ENCODE results near the gene MACROD2. TPM values are rescaled to one million over a fixed set of nuclear protein-coding genes. Genes with fewer than 3 reads are reported as not detected.

Gene MACROD2
- total RNA-seq, 1 experiment from 2014 or later, result 1.6 TPM

DNA sequence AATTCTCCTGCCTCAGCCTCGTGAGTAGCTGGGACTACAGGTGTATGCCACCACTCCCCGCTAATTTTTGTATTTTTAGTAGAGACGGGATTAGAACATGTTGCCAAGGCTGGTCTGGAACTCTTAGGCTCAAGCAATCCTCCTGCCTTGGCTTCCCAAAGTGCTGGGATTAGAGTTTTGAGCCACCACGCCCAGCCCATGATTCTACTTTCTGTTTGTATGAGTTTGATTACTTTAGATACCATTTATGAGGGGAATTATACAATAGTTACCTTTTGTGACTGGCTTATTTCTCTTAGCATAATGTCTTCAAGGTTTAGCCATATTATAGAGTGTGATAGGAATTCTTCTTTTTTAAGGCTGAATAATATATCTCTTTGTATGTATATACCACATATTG is 897.5 kb downstream of the MACROD2 start:
- no peaks in the 10 kb centered on the region; the same call in 1 of the 2 replicates for H3K4me1 ChIP-seq (ENCODE audit: insufficient read depth, low read length)
- H4K5ac ChIP-seq (ENCODE audit: insufficient read length, low read depth, low read length), result no peak overlapping the region
- no peak overlapping the region for H2AFZ ChIP-seq (ENCODE audit: low read length)
- H2BK12ac ChIP-seq (ENCODE audit: insufficient read length, low read depth, low read length), result no peak overlapping the region
- no peak overlapping the region for H3K27ac ChIP-seq (ENCODE audit: insufficient read length, low read depth, low read length)
- H3K4me3 Mint-ChIP-seq, result no peak overlapping the region
- peaks cover 0 to 4% (median 0%) of the 10 kb centered on the region in 3 experiments; a peak in 3 of 7 replicates for H3K36me3 Mint-ChIP-seq (ENCODE audit: insufficient read depth in 1 of 3, low read depth in 3 of 3)
- no peaks in the 10 kb centered on the region for H4K20me1 ChIP-seq (ENCODE audit: control insufficient read depth, insufficient read depth, insufficient read length)
- H3K27me3 Mint-ChIP-seq (ENCODE audit: low read depth), result no peaks in the 10 kb centered on the region
- no peak overlapping the region for H3K4me2 ChIP-seq (ENCODE audit: insufficient read depth, insufficient read length, low read length)
- no peaks in the 10 kb centered on the region for H3K23me2 ChIP-seq (ENCODE audit: insufficient read length, low read depth, low read length, poor library complexity, severe bottlenecking)
- WGBS (ENCODE audit: extremely low coverage, insufficient read length, low lambda C conversion rate), result no CpG with 5 or more reads among the region's 4 CpGs
- H2BK5ac ChIP-seq (ENCODE audit: insufficient read length, low read length), result no peak overlapping the region
- H2BK120ac ChIP-seq (ENCODE audit: low read depth, low read length, poor library complexity, severe bottlenecking), result no peak overlapping the region
- no peaks in the 10 kb centered on the region for H3K9me3 ChIP-seq (ENCODE audit: control insufficient read depth, low read depth, low read length)
- H2BK15ac ChIP-seq (ENCODE audit: low read depth, low read length), result no peak overlapping the region
- no peak overlapping the region for H4K8ac ChIP-seq (replicated peaks; ENCODE audit: insufficient read length, low read depth, low read length)
- H3K27ac Mint-ChIP-seq, result no peak overlapping the region
- H2BK20ac ChIP-seq (ENCODE audit: low read depth, low read length, poor library complexity, severe bottlenecking), result no peak overlapping the region
- H2AK5ac ChIP-seq (ENCODE audit: insufficient read length, low read length), result no peak overlapping the region
- peaks cover 4 to 5% of the 10 kb centered on the region in 2 experiments; a peak in 4 of 5 replicates for H3K9me3 Mint-ChIP-seq
- TF ChIP-seq CTCF (conservative IDR thresholded peaks at IDR 0.05), result no peak
- H3K18ac ChIP-seq (ENCODE audit: insufficient read length, low read depth, low read length), result no peak overlapping the region
- H3T11ph ChIP-seq (ENCODE audit: low read length), result no peak overlapping the region
- no peaks in the 10 kb centered on the region for H3K27me3 ChIP-seq (ENCODE audit: insufficient read depth, low read length)
- H3K4ac ChIP-seq (ENCODE audit: low read depth, low read length), result no peak overlapping the region
- no peak for DNase-seq
- H3K9ac ChIP-seq (ENCODE audit: extremely low read depth, insufficient read length, low read length), result no peak overlapping the region
- no peak overlapping the region for H4K91ac ChIP-seq (ENCODE audit: insufficient read length, low read depth, low read length)
- H3K23ac ChIP-seq (ENCODE audit: insufficient read length, low read depth, low read length), result no peak overlapping the region
- no peaks in the 10 kb centered on the region for H3K79me1 ChIP-seq (ENCODE audit: insufficient read depth, low read depth, low read length, poor library complexity, severe bottlenecking)
- H3K4me1 Mint-ChIP-seq, result peaks cover 0 to 7% of the 10 kb centered on the region in 2 experiments; a peak in 2 of 4 replicates
- no peaks in the 10 kb centered on the region for H3K79me2 ChIP-seq (ENCODE audit: insufficient read depth, low read length)
- H3K14ac ChIP-seq (ENCODE audit: insufficient read depth, low read length), result no peak overlapping the region
- H3K56ac ChIP-seq (ENCODE audit: insufficient read length, low read depth, low read length), result no peak overlapping the region

All from H9 (cell line).